ENCODE data around the gene TSR1. TPM values are rescaled to one million over a fixed set of nuclear protein-coding genes. Genes with fewer than 3 reads are reported as not detected.
"Not testable (repeated sequence)": the region's sequence is repeated elsewhere in the genome, so short reads cannot be mapped to it uniquely, and the experiment has no call there.

TSR1 gene
- polyA plus RNA-seq, 1 donor from 2014 or later: 19.9 TPM

GRCh38 chr17:2331303-2331702, 5.0 kb downstream of the TSR1 start:
- Mint-ChIP-seq H3K4me1 (peaks cover 11 to 20% (median 13%) of the 10 kb centered on the region in 3 donors), H3K4me3 (no peak overlapping the region), H3K27ac (no peak overlapping the region), H3K9me3 (no peaks in the 10 kb centered on the region), H3K36me3 (peaks cover 1% of the 10 kb centered on the region), H3K27me3 (no peaks in the 10 kb centered on the region)

- peaks cover 0 to 2% (median 0%) of the 10 kb centered on the region in 3 donors for H3K4me1 Mint-ChIP-seq
- H3K9me3 Mint-ChIP-seq: no peaks in the 10 kb centered on the region
- no peak overlapping the region for H3K27ac Mint-ChIP-seq
- no peak overlapping the region for H3K4me3 Mint-ChIP-seq
- H3K27me3 Mint-ChIP-seq: no peaks in the 10 kb centered on the region
- H3K36me3 Mint-ChIP-seq: peaks cover 9% of the 10 kb centered on the region
Observed at GRCh38 chr17:2323629-2324314, 12.5 kb downstream of the TSR1 start.

GRCh38 chr17:2321399-2321798, 14.9 kb downstream of the TSR1 start:
- Mint-ChIP-seq H3K4me3 (no peak overlapping the region), H3K36me3 (peaks cover 10% of the 10 kb centered on the region), H3K27me3 (no peaks in the 10 kb centered on the region), H3K4me1 (no peaks in the 10 kb centered on the region), H3K9me3 (no peaks in the 10 kb centered on the region), H3K27ac (no peak overlapping the region)

GRCh38 chr17:2319051-2319450, 17.2 kb downstream of the TSR1 start:
- Mint-ChIP-seq H3K9me3 (no peaks in the 10 kb centered on the region), H3K36me3 (peaks cover 10% of the 10 kb centered on the region), H3K4me1 (peaks cover 0 to 2% (median 0%) of the 10 kb centered on the region in 3 donors), H3K4me3 (no peak overlapping the region), H3K27me3 (no peaks in the 10 kb centered on the region), H3K27ac (peak overlapping the region in 1 of 3 donors; percentile 71)

- Mint-ChIP-seq H3K27me3 (no peaks in the 10 kb centered on the region), H3K4me1 (peaks cover 0 to 2% (median 0%) of the 10 kb centered on the region in 3 donors), H3K27ac (peak overlapping the region in 1 of 3 donors; percentile 16), H3K36me3 (peaks cover 9% of the 10 kb centered on the region), H3K9me3 (no peaks in the 10 kb centered on the region), H3K4me3 (no peak overlapping the region)
Observed at GRCh38 chr17:2317796-2318195, 18.5 kb downstream of the TSR1 start.

- not testable (repeated sequence) for H3K4me3 Mint-ChIP-seq, H3K9me3 Mint-ChIP-seq, H3K27ac Mint-ChIP-seq, H3K27me3 Mint-ChIP-seq, H3K36me3 Mint-ChIP-seq, H3K4me1 Mint-ChIP-seq
Observed at GRCh38 chr17:2316916-2317205, 19.4 kb downstream of the TSR1 start.

GRCh38 chr17:2312736-2313135, 23.5 kb downstream of the TSR1 start:
- no peak overlapping the region for H3K27ac Mint-ChIP-seq
- peaks cover 2% of the 10 kb centered on the region for H3K36me3 Mint-ChIP-seq
- H3K9me3 Mint-ChIP-seq: no peaks in the 10 kb centered on the region
- peaks cover 4 to 7% (median 4%) of the 10 kb centered on the region in 3 donors for H3K4me1 Mint-ChIP-seq
- H3K4me3 Mint-ChIP-seq: no peak overlapping the region
- H3K27me3 Mint-ChIP-seq: no peaks in the 10 kb centered on the region

GRCh38 chr17:2309338-2310154, 26.7 kb downstream of the TSR1 start:
- Mint-ChIP-seq H3K27ac (peak overlapping the region in 2 of 3 donors; percentile 46 to 68), H3K4me3 (peak overlapping the region in 1 of 4 donors; percentile 80), H3K9me3 (no peaks in the 10 kb centered on the region), H3K27me3 (no peaks in the 10 kb centered on the region), H3K36me3 (peaks cover 2% of the 10 kb centered on the region), H3K4me1 (peaks cover 5 to 19% (median 9%) of the 10 kb centered on the region in 3 donors)

GRCh38 chr17:2304931-2305330, 31.3 kb downstream of the TSR1 start:
- Mint-ChIP-seq H3K27me3 (no peaks in the 10 kb centered on the region), H3K9me3 (no peaks in the 10 kb centered on the region), H3K27ac (peak overlapping the region in 2 of 3 donors; percentile 23 to 89), H3K4me1 (peaks cover 8 to 19% (median 16%) of the 10 kb centered on the region in 3 donors), H3K4me3 (peak overlapping the region; percentile 29 to 91 (median 71)), H3K36me3 (peaks cover 3% of the 10 kb centered on the region)

GRCh38 chr17:2303204-2304188, 32.8 kb downstream of the TSR1 start, which contains the start of the genes SMG6 and SRR:
Gene SMG6, minus strand, starts transcription at chr17:2303785. Its CDS starts 65 bp downstream, at chr17:2303720.
Gene SRR, plus strand, starts transcription at chr17:2303950. Its CDS starts 11,611 bp downstream, at chr17:2315561.
- no peaks in the 10 kb centered on the region for H3K9me3 Mint-ChIP-seq
- peak within 1 kb of the TSS; percentile 89 to 94 (median 91) for H3K4me3 Mint-ChIP-seq
- H3K27me3 Mint-ChIP-seq: no peaks in the 10 kb centered on the region
- peaks cover 3 to 19% (median 13%) of the 10 kb centered on the region in 3 donors for H3K4me1 Mint-ChIP-seq
- peaks cover 3% of the 10 kb centered on the region for H3K36me3 Mint-ChIP-seq
- H3K27ac Mint-ChIP-seq: peak within 1 kb of the TSS; percentile 82 to 98 (median 93)

GRCh38 chr17:2302778-2303203, 33.5 kb downstream of the TSR1 start:
- Mint-ChIP-seq H3K4me3 (peak overlapping the region; percentile 89 to 94 (median 91)), H3K27ac (peak overlapping the region; percentile 82 to 98 (median 93)), H3K27me3 (no peaks in the 10 kb centered on the region), H3K9me3 (no peaks in the 10 kb centered on the region), H3K4me1 (peaks cover 3 to 19% (median 13%) of the 10 kb centered on the region in 3 donors), H3K36me3 (peaks cover 3% of the 10 kb centered on the region)

GRCh38 chr17:2299756-2300155, 36.5 kb downstream of the TSR1 start:
- Mint-ChIP-seq H3K9me3 (no peaks in the 10 kb centered on the region), H3K4me3 (no peak overlapping the region), H3K27ac (no peak overlapping the region), H3K4me1 (peaks cover 6 to 18% (median 8%) of the 10 kb centered on the region in 3 donors), H3K27me3 (no peaks in the 10 kb centered on the region), H3K36me3 (peaks cover 6% of the 10 kb centered on the region)

GRCh38 chr17:2299136-2299535, 37.1 kb downstream of the TSR1 start:
- Mint-ChIP-seq H3K27me3 (no peaks in the 10 kb centered on the region), H3K4me1 (peaks cover 5 to 17% (median 9%) of the 10 kb centered on the region in 3 donors), H3K4me3 (no peak overlapping the region), H3K36me3 (peaks cover 6% of the 10 kb centered on the region), H3K9me3 (no peaks in the 10 kb centered on the region), H3K27ac (no peak overlapping the region)

- Mint-ChIP-seq H3K4me1 (peaks cover 5 to 12% (median 9%) of the 10 kb centered on the region in 3 donors), H3K36me3 (peaks cover 6% of the 10 kb centered on the region), H3K27me3 (no peaks in the 10 kb centered on the region), H3K4me3 (no peak overlapping the region), H3K9me3 (no peaks in the 10 kb centered on the region), H3K27ac (no peak overlapping the region)
Observed at GRCh38 chr17:2297023-2297422, 39.2 kb downstream of the TSR1 start.
